GM18951 (cell line): ENCODE results near the gene EGFLAM.

Source experiments
- POLR2A ChIP-seq: IDR thresholded peaks from 4 replicates; pipeline ENCODE4 v1.6.1; 2011; ENCODE audit warnings: mild to moderate bottlenecking; ENCODE audit not compliant: insufficient read length, insufficient read depth; ENCODE audit errors: extremely low read depth
- in situ Hi-C: fragments of 300-500 bp; cut with MboI; formaldehyde crosslinking; loops from one replicate; pipeline ENCODE4 v1.12.0; 2022; ENCODE audit warnings: low sequenced_read_pairs, mixed read lengths, inconsistent platforms; ENCODE audit not compliant: unreplicated experiment

The EGFLAM gene

DNA sequence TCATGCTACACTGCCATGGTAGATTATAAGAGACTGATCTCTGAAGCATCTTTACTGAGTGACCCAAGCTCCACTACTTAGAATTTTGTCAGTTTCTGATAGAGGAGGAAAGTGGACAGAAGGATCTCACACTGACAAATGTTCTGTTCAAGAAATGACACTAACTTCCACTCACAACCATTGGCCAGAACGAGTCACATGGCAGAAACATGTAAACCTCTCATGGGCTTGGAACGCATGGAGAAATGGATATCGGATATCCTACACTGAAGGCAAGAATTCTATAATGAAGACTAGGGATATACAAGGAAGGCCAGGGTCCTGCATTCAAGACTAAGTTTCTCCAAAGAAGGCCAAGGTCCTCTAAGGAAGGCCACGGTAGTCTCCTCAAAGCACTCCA, 31.1 kb downstream of the EGFLAM start:
- no peak for TF ChIP-seq POLR2A
- in situ Hi-C loops: no loop called here

DNA sequence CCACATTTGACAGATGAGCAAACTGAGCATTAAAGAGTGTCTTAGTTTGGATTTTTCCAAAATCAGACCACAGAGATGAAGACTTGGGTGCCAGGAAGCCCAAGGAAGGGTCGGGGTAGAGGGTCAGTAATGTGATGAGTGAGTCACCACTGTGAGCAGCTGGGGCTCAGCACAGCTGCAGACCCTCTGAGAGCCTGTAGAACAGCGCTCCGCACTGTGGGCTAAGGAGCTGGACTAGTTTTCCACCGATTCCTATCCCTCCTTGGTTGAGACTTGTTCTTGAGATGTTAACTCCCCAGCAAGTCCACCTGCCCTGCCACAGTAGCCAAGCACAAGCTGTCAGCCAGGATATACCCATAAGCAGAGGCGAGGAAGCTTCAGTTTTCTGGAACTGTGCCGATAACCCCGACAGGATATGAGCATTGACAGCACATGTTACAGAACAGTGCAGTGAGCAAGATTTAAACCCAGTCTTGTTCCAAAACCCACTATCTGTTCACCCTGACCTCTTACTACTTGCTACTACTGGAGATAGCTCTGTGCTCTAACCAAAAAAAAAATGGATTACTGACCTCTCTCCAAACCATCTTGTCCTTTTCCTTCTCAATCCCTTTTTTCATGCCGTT, 31.8 kb downstream of the EGFLAM start:
- in situ Hi-C loops: no loop called here

DNA sequence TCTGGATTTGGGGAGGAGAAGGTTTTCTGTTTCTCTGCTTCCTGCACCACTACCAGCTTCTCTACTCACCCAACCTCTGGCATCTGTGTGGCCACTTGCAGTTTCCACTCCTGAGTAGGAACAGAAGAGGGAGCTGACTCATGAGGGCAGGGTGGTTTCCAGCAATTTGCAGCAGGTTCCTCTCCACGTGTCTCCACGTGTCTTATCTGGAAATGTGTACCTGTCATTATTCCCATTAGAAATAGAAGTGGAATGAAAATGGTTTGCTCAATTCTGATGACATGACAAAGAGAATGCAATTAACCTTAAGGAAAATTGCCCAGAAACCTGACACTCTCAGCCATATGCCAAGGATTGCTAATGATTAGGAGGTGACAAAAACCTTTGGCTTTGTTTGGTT, 33.0 kb downstream of the EGFLAM start:
- in situ Hi-C loops: no loop called here
- no peak for TF ChIP-seq POLR2A

More for the DNA sequence above, 31.8 kb downstream of the EGFLAM start:
- TF ChIP-seq POLR2A: no peak

DNA sequence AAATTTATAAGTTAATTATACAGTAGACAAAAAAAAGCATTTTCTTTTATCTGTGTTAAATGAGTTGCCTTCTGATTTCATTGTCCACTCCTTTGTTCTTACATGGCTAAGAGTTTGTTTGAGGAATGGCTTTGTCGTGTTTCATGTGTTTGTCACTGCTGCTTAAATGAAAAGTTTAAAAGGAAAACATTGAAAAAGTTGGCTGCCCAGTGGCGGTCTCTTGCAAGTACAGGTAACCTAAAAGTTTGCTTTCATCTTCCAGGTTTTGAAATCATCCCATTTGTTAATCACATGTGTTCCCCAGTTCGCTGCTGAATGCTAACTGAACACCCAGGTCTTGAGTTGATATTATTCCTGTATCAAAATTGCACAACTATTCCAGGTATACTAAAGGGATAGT, 33.9 kb downstream of the EGFLAM start:
- in situ Hi-C loops: no loop called here
- no peak for TF ChIP-seq POLR2A

DNA sequence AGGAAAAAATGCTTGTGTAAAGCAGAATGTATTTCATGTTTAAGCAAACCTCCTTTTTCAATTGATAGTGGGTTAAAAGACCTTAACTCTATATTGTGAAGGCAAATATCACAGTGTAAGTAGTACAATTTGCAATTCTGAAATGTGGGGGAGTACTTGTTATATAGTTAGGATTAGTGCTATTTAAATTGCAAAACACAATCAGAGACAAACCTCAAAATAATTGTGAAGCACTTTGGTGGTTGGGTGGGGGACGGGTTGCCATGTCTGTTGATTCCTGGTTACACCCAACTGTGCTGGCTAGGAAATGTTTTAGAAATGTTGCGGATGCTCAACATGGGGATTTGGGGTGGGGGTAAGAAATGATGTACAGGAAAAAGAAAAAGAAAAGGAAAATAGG, 37.4 kb downstream of the EGFLAM start:
- no peak for TF ChIP-seq POLR2A
- in situ Hi-C loops: no loop called here

DNA sequence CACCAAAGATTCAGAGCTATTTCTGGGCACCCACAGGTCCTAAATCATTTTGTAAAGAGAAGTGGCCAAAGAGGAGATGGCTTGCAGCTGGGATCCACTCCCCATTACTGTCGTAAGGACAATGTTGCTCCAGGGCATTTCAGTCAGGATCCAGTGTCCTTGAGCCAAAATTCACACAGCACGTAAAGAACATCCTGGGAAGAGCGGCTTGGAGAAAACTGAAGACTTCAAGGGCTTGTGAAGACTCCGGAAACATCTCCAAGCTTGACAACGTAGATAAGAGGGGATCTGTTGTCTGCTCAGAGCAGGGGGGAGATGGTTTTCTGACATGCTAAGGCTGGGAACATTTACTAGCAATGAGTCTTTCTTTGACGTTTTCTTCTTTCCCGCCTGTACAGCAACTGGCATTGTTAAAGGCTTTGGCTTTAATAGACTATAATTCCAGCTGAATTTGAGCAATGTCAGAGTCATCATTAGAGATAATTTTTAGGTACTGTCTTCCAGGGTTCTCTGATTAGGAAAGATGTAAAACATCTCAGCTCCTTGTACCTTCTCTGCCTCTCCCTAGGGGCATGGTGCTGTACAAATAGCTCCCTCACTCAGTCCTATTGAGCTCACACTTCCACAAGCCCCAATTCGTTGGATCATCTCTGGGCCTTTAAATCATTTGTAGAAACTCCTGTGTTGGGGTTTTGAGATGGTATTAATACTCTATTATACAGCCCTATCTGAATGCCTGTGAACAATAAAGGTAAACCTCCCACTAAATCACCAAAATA, 39.7 kb downstream of the EGFLAM start:
- no peak for TF ChIP-seq POLR2A
- in situ Hi-C loops: no loop called here

DNA sequence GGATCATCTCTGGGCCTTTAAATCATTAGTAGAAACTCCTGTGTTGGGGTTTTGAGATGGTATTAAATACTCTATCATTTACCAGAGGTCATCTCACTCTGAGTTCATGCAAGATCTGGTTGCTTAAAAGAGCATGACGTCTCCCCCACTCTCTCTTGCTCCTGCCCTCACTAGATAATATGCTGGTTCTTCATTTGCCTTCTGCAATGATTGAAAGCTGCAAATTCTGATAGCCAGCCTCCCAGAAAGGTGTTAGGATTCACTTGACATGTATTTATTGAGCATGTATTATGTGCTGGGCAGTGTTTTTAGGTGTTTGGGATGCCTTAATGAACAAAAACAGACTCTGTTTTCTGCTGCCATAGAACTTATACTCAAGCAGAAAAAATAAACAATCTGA, 41.2 kb downstream of the EGFLAM start:
- TF ChIP-seq POLR2A: no peak
- in situ Hi-C loops: no loop called here

DNA sequence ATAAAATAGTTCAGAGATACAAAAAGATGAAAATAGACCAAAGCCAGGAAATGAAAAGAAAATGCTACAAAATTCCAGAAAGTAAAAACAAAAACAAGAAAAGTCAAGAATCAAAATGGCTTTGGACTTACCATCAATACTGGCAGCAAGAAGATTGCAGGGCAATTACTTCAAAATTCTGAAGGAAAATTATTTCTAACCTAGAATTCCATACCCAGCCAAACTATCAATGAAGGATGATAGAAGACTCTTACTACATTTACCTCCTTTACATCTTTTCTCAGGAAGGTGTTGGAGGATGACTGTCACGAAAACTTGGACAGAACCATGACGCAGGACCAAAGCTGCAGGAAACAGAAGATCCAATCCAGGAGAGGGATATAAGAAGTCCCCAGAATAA, 46.8 kb downstream of the EGFLAM start:
- in situ Hi-C loops: no loop called here
- no peak for TF ChIP-seq POLR2A

DNA sequence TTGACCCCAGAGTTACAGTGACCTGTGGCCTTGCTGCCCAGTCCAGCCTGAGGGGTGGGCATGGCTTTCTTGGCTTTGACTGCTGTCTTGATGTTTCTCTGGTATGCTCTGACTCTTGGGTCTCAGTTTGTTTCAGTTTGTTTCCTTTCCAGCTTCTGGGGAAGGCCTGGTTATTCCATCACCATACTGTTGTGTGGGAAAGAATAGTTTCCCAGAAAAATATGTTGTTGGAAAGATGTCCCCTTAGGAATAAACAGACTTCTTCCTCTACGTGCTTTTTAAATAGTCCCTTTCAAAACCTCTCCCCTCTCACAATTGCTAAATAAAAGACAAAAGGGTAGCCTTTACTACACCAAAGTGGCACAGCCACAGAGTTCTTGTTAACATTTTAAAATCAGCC, 49.5 kb downstream of the EGFLAM start:
- in situ Hi-C loops: no loop called here
- TF ChIP-seq POLR2A: no peak

DNA sequence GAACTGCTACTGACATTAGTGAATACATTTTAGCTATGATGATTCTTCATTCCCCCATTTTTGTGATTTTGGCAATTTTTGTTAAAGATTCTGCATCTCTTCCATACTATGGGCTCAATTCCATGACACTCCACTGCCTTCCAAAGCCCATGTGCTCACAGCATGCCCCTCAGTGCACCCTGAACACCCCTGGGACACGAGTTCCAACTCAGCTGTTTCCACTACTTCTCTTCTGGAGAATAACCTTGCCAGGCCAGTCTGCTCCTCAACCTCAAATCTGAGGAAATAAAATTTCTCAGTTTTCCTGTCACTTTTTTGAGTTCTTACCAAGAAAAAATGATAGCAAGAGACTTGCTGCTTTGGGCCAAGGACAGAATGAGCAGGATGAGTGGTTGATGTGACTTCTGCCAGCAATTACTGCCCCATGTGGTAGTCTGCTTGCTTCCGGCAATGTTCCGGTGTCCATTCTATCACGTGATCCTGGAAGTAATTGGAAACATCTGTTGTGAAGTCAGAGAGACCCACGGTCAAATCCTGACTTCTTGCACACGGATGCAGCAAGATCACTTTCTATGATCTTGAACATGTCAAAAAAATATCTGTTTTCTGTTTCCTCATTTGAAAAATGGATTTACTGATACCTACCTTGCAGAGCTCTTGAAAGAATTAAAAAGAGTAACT, 58.3 kb downstream of the EGFLAM start:
- TF ChIP-seq POLR2A: no peak
- in situ Hi-C loops: no loop called here

DNA sequence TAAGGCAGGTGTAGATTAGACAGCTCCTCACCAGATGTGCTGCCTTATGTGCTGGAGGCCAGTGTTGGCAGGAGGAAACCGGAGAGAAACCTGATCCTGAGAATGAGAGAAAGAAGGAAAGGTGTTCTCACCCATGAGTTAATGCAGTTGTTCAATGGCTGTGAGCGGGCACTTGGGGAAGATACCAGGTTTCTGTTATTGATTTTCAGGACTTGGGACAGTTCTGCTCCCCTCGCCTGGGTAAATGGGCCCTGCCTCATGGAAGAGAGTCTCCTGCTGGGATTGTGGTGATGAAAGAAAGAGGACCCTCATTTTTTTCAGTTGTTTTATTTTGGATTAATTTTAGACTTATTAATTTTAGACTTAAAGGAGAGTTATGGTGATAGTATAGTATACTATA, 59.5 kb downstream of the EGFLAM start:
- in situ Hi-C loops: no loop called here

DNA sequence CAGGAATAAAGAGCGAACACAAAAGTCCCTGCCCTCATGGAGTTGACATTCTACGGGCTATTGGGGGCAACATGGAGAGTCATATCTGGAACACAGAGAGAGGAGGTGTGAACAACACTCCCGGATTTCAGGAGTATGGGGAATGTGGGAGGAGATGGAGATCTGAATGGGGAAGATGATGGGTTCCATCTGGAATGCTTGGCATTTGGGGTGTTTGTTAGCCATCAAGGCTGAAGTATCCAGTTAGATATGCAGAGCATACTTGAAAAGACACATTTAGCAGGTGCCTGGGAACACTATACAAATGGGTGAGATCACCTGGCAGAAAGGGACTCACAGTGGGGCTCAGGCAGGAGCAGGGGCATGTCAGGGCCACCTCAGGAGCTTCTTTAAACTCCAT, 61.1 kb downstream of the EGFLAM start:
- no peak for TF ChIP-seq POLR2A

More for the DNA sequence above, 59.5 kb downstream of the EGFLAM start:
- no peak for TF ChIP-seq POLR2A

DNA sequence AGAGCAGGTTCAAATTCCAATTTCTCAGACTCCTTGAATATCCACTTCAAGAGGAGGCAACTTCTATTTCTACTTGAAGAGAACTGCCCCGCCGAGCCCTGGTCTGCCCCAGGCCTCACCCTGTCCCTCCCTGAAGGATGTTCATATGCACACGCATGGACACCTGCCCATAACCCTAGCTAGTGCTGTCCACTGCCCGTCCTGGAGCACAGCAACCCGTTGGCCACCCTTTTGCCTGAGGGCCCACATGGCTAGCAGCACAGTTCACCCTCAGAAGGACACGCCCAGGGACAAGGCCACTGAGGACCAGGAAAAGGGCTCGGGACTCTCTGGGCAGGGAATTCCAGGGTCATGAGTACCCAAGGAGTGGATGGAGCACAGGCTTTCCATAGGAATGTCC, 63.6 kb downstream of the EGFLAM start:
- in situ Hi-C loops: no loop called here
- TF ChIP-seq POLR2A: no peak

More for the DNA sequence above, 61.1 kb downstream of the EGFLAM start:
- in situ Hi-C loops: no loop called here
